Central memory CD4-positive, alpha-beta T cell (primary cell): ENCODE data around the gene TPTE2.
"Not testable (repeated sequence)": the region's sequence is repeated elsewhere in the genome, so short reads cannot be mapped to it uniquely, and the experiment has no call there.

Source experiments
- DNase-seq: peaks from one replicate; pipeline ENCODE4 v3.0.0; 2022

Gene TPTE2

GRCh38 chr13:19567820-19568534, 6.6 kb upstream of the TPTE2 start:
- no peak for DNase-seq

GRCh38 chr13:19561585-19561984, 253 bp upstream of the TPTE2 start:
- no peak for DNase-seq

- not testable (repeated sequence) for DNase-seq
Measured at GRCh38 chr13:19560672-19561071, 660 bp downstream of the TPTE2 start.

- DNase-seq = not testable (repeated sequence)
Measured at GRCh38 chr13:19559739-19560138, 1.6 kb downstream of the TPTE2 start.

GRCh38 chr13:19557287-19557686, 4.0 kb downstream of the TPTE2 start:
- not testable (repeated sequence) for DNase-seq

GRCh38 chr13:19549245-19549644, 12.1 kb downstream of the TPTE2 start:
- not testable (repeated sequence) for DNase-seq

GRCh38 chr13:19525634-19526033, 35.7 kb downstream of the TPTE2 start:
- DNase-seq = not testable (repeated sequence)

- no peak for DNase-seq
Measured at GRCh38 chr13:19519049-19519448, 42.3 kb downstream of the TPTE2 start.

GRCh38 chr13:19507623-19508022, 53.7 kb downstream of the TPTE2 start:
- not testable (repeated sequence) for DNase-seq

GRCh38 chr13:19460126-19460525, 101.2 kb downstream of the TPTE2 start:
- DNase-seq = not testable (repeated sequence)

- DNase-seq = not testable (repeated sequence)
Measured at GRCh38 chr13:19439056-19439686, 122.2 kb downstream of the TPTE2 start.

- DNase-seq = not testable (repeated sequence)
Measured at GRCh38 chr13:19437780-19438179, 123.6 kb downstream of the TPTE2 start.

- DNase-seq = not testable (repeated sequence)
Measured at GRCh38 chr13:19422236-19422635, 139.1 kb downstream of the TPTE2 start.

GRCh38 chr13:19412494-19412893, 148.8 kb downstream of the TPTE2 start:
- DNase-seq = not testable (repeated sequence)

- DNase-seq = not testable (repeated sequence)
Measured at GRCh38 chr13:19382746-19383511, 178.4 kb downstream of the TPTE2 start.

- no peak for DNase-seq
Measured at GRCh38 chr13:19382111-19382510, 179.2 kb downstream of the TPTE2 start.
